ENCODE data around the gene PLCB1. TPM values are rescaled to one million over a fixed set of nuclear protein-coding genes. Genes with fewer than 3 reads are reported as not detected.
A peak's percentile ranks its signal among the peaks of the same experiment; 100 is the strongest.

The PLCB1 gene
- total and polyA plus RNA-seq, 2 of the 4 experiments (the other 2 are of a cell fraction), result 5.6 to 16.1 TPM

DNA sequence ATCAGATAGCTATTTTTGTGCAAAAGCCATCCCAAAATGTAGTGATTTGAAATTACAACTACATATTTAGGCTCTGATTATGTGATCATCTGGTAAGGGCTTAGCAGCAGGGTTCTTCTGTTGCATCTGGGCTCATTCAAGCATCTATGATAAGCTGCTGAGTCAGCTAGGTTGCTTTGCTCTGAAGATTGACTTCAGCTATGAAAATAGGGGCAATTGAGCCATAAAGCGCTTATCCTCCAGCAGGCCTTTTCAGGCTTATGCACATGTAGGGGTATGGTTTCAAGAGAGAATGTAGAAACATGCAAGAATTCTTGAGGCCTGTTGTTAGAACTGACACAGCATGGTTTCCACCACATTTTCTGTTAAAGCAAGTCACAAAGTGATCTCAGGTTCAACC is 114.1 kb downstream of the PLCB1 start:
- H3K18ac ChIP-seq (ENCODE audit: low read depth, low read length), result no peak overlapping the region
- no peaks in the 10 kb centered on the region for H3K36me3 ChIP-seq (ENCODE audit: control insufficient read depth, insufficient read depth, low read length)
- no TSS peak for BruUV-seq (replicated peaks)
- no peak overlapping the region for H2AFZ ChIP-seq (replicated peaks; ENCODE audit: low read length, poor library complexity)
- intact Hi-C loops (cut with micrococcal nuclease) (no loop called here), in situ Hi-C loops (cut with MboI; ENCODE audit: low sequenced_read_pairs) (no loop called here), dilution Hi-C loops (cut with HindIII; ENCODE audit: low sequenced_read_pairs, unreplicated experiment) (no loop called here)
- no peak overlapping the region for H2BK15ac ChIP-seq (ENCODE audit: low read depth, low read length)
- no peak overlapping the region for H2BK5ac ChIP-seq (ENCODE audit: low read depth, low read length, poor library complexity, severe bottlenecking)
- no peak overlapping the region for H4K5ac ChIP-seq (ENCODE audit: low read depth, low read length)
- no peak overlapping the region for H4K8ac ChIP-seq (ENCODE audit: low read depth in 2 of 2, low read length in 2 of 2)
- no peak for ATAC-seq (ENCODE audit: low read depth)
- no peak overlapping the region for H3K9ac ChIP-seq (ENCODE audit: low read depth, low read length)
- H4K20me1 ChIP-seq (ENCODE audit: insufficient read depth, low read length), result no peaks in the 10 kb centered on the region
- H3K27me3 ChIP-seq (ENCODE audit: control insufficient read depth, insufficient read depth, low read length), result no peaks in the 10 kb centered on the region
- no peak overlapping the region for H3K27ac ChIP-seq (ENCODE audit: insufficient read depth, low read length)
- peaks cover 4% of the 10 kb centered on the region for H3K4me1 ChIP-seq (ENCODE audit: control insufficient read depth, insufficient read depth, low read length)
- H3K79me1 ChIP-seq (ENCODE audit: low read depth in 1 of 2, low read length in 2 of 2), result peaks cover 6 to 33% of the 10 kb centered on the region in 2 experiments; a peak in 2 of 4 replicates
- no peak overlapping the region for H3K4me2 ChIP-seq (ENCODE audit: low read depth, low read length)
- H3K14ac ChIP-seq (replicated peaks; ENCODE audit: low read depth, low read length), result no peak overlapping the region
- H2BK120ac ChIP-seq (ENCODE audit: low read depth, low read length), result no peak overlapping the region
- no peaks in the 10 kb centered on the region for H3K9me3 ChIP-seq (ENCODE audit: control insufficient read depth, insufficient read depth, low read length)
- H3K4ac ChIP-seq (ENCODE audit: low read depth, low read length), result no peak overlapping the region
- DNase-seq, result no peak
- POLR2A ChIA-PET (ENCODE audit: unreplicated experiment), result no interaction called here
- TF ChIP-seq RAD21 (IDR thresholded peaks at IDR 0.05; ENCODE audit: low read length) (no peak), MAFK (IDR thresholded peaks at IDR 0.05; ENCODE audit: low read depth, low read length) (peak; percentile 78)
- no CpG with 5 or more reads among the region's 1 CpG for WGBS, 2 experiments (ENCODE audit: extremely low coverage in 2 of 2, insufficient read length in 1 of 2)
- H3K56ac ChIP-seq (ENCODE audit: extremely low read depth, insufficient read depth, low read length), result no peak overlapping the region
- no peak overlapping the region for H4K91ac ChIP-seq (ENCODE audit: insufficient read depth, low read depth, low read length)
- no peak overlapping the region for H3K23ac ChIP-seq (ENCODE audit: low read depth, low read length)
- H2BK20ac ChIP-seq (ENCODE audit: low read depth, low read length), result no peak overlapping the region
- CTCF ChIA-PET, result no interaction called here
- no peak overlapping the region for H2AK9ac ChIP-seq (replicated peaks; ENCODE audit: low read depth, low read length, poor library complexity)
- H2AK5ac ChIP-seq (ENCODE audit: low read depth, low read length), result peak overlapping the region; percentile 0; the same call in 1 of the 2 replicates
- no peak overlapping the region for H3K4me3 ChIP-seq (ENCODE audit: insufficient read depth, low read depth, low read length)
- H3K9me1 ChIP-seq (ENCODE audit: insufficient read depth, low read length), result no peaks in the 10 kb centered on the region
